Fibroblast of skin of scalp (primary cell): ENCODE data around the gene SLC39A10. TPM values are rescaled to one million over a fixed set of nuclear protein-coding genes. Genes with fewer than 3 reads are reported as not detected.
"Not testable (repeated sequence)": the region's sequence is repeated elsewhere in the genome, so short reads cannot be mapped to it uniquely, and the experiment has no call there.

ENCODE experiments used
- DNase-seq: peaks from one replicate; pipeline ENCODE4 v3.0.0-alpha.2; 2013
- polyA plus RNA-seq, 2 experiments: library from polyadenylated mRNA; unstranded; fragments of 120-200 nt; gene quantifications; one replicate each; pipeline ENCODE4 v1.2.1, GENCODE V29; 2013; ENCODE audit not compliant: insufficient read length in 2 of 2

Gene SLC39A10, protein sequence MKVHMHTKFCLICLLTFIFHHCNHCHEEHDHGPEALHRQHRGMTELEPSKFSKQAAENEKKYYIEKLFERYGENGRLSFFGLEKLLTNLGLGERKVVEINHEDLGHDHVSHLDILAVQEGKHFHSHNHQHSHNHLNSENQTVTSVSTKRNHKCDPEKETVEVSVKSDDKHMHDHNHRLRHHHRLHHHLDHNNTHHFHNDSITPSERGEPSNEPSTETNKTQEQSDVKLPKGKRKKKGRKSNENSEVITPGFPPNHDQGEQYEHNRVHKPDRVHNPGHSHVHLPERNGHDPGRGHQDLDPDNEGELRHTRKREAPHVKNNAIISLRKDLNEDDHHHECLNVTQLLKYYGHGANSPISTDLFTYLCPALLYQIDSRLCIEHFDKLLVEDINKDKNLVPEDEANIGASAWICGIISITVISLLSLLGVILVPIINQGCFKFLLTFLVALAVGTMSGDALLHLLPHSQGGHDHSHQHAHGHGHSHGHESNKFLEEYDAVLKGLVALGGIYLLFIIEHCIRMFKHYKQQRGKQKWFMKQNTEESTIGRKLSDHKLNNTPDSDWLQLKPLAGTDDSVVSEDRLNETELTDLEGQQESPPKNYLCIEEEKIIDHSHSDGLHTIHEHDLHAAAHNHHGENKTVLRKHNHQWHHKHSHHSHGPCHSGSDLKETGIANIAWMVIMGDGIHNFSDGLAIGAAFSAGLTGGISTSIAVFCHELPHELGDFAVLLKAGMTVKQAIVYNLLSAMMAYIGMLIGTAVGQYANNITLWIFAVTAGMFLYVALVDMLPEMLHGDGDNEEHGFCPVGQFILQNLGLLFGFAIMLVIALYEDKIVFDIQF
- polyA plus RNA-seq (2013, experiment 1 of 2; ENCODE audit: insufficient read length) = 9.8 TPM
- polyA plus RNA-seq (2013, experiment 2 of 2; ENCODE audit: insufficient read length) = 11.4 TPM

DNA sequence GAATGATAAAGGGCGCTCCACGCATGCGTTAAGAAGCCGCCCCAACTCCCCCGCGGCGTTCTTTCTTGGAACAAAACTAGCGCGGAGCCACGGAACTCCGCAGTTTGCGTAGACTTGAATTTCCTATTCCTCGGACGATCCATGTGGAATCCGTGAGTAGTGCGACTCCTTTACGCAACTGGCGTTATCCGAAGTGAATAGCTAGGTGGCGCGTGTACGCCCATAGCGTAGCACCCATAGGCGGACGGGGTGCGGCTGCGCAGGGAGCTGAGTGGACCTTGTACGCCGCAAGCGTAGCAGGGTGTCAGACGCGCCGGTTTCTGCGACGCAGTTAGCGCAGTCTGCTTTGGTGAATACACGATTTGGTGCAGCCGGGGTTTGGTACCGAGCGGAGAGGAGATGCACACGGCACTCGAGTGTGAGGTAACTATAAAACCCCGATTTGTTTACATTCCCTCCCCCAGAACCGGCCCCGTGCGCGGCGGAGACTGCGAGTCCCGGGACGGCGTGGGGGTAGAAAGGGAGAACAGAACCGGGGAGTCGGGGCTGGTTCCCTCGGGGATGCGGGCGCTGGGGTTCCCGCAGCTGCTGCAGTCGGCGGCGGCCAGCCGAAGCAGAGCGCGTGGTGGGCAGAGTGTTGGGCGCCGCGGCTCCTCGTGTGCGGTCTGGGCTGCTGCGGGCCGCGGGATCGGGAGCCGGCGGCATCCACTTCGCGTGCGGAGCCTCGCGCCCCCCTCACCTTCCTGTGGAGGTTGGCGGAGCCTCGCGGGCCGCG lies at the start of gene SLC39A10:
TSS of gene SLC39A10 (plus strand) at position 368 of the 775 bp plus-strand sequence. CDS start 22,817 bp downstream, outside the sequence.
- DNase-seq = peak; percentile 98

DNA sequence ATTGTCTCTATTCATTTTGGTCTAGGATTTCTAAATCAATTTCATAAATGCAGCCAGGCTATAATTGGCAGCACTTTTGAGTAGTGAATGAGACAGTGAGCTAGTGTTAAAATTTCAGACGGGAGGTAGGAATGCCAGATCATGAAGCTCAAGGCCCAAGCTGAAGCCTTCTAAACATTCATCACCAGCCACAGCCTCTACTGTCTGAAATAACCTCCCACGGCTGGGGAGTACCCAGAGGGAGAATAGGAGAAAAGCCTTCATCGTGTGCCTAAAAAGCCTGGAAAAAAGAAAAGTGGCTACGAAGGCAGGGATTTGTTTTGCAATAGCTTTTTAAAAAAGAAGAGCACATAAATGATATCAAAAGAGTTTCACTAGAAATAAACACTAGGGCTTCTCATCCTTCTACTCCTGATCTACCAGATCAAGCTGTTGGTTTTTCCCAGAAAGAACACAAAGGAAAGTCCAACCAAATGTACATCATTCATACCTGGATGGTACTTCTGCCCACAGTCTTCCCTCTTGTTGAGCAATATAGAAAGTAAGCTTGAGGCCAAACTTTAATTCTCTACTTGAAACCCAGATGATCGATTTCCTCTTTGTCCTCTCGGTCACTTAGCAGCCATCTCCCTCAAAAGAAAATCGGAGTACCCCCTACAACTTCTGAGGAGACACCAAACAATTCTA lies 48.1 kb upstream of the SLC39A10 start:
- no peak for DNase-seq

DNA sequence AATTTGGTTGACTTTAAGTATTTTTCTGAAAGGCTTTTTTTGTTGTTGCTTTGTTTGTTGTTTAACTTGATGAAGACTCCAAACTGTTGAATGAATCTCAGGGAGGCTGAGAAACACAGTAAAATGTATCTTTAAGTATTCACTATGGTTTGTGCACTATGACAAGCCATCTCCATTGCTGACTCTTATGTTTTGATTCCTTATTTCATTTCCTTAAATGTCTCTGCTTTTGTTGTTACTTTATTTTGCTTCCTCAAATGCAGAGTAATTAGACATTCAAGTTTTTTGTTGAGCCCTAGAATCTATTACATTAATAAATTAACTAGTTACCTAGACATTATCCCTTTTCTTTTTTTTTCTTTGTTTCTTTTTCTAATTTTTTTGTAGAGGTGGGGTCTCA lies 46.3 kb upstream of the SLC39A10 start:
- DNase-seq = no peak

DNA sequence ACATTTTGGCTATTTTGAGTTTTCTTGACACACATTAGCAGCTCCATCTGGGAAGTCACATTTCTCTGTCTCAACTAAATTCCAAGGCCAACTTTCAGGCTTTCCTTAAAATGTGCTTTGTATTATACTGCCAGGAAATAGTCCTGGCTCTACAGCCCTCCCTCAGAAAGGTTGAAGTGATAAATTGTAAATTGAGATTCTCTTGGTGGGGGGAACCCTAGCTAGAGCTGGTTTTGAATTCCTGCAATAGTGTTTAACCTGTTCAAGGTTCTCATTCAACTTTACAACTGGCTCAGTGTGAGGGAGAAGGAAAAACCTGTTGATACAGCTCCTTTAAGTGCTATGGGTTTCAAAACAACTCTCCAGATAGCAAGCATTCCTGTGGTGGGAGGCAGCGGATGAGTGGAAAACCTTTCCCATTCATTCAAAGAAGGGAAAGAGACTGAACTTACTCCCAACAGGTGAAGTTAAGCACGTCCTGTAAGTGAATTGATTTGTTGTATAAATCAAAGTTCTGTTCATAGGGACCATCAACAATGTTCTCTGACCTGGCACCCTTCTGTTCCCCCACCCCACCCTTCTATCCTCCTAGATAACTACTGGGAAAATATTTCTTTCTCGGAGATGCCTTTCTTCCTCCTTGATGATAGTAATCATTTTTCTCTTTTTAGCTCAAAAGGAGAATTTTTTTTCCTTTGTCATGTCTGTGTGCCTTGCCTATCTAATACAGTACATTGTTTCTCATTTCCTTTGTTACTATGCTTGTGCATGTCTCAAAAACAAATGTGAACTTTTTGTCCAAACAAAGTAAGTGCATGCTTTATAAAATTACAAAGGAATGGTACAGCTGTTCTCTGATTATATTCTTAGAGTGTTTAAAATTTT lies 44.2 kb upstream of the SLC39A10 start:
- DNase-seq = peak; percentile 68

DNA sequence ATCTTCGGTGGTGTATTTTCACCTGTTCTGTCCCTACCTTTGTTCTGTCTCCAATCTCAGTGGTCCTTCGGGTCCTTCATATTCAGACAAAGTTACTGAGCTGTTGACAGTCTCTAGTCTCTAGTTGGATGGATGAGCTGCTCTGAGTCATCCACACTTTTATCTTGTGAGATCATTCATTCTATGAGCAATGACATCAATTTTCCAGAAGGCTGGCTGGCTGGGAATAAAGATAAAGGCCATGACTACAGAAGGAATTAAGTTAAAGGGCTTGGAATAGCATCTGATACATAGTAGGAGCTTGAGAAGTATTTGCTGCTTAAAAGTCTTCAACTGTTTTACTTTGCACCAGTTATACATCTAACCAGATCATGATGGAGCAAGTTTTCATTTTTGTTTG lies 43.1 kb upstream of the SLC39A10 start:
- peak; percentile 92 for DNase-seq

DNA sequence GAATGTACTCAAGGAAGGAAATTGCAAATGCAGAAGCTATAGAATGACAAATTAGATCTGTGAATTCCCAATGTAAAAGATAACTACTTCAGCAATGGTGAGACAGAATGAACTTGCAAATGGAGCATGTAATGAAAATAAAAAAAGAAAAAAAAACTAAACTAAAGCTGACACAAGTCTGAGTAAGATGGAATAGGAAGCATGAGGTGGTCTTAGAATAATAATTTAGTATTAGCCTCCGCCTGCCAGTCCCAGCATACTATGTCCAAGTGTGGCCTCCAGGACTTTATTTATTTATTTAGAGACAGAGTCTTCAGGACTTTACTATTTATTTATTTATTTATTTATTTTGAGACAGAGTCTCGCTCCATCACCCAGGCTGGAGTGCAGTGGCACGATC lies 37.4 kb upstream of the SLC39A10 start:
- DNase-seq = no peak

DNA sequence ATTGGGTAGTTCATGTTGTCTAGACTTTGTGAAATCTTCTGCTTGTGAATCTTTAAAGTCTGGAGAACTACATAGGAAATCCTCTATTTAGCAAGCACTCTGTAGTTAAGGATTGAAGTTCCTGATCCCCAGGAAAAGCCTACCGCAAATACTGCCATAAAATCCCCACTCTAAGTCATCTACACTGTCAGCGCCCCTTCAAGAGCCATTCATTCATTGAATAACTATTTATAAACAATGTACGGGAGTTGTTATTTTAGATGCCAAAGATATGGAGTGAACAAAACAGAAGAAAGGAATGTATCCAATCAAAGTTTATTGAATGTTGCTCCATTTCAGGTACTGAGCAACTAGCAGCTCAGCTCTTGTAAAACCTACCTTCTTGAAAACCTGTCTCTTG lies 36.5 kb upstream of the SLC39A10 start:
- DNase-seq = no peak

DNA sequence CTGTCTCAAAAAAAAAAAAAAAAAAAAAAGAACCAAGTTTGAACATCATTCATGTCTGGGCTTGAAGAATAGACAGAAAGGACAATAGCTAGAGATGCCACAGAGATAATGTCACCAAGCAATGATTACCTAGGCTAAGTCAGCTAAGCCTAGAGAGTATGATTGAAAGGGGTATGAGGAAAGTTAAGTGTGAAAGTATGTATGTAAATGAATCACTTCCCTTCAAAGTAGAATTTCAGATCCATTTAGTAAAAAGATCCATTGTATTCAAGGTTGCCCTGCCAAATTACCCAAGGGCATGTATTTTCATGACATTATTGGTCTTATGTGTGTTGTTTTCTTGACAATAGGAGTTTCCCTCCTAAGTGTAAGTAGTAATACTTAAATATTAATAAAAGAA lies 34.1 kb upstream of the SLC39A10 start:
- DNase-seq = no peak

DNA sequence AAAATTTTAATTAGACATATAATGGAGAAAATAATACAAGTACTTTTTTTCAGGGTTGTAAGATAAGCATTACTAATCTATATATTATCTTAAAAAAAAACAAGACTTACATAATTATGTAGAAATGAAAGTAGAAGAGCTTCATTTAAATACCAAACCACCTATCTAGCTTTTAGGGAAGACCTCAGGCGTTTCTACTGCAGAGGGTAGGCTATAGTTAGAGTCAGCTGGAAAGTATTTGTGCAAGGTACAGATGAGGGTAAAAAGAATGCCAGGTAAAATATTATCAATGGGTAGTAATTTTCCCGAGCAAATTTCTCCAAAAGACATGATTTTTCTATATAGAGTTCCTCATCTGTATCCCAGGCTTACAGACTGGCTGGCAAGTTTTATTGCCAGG lies 30.5 kb upstream of the SLC39A10 start:
- DNase-seq = no peak

DNA sequence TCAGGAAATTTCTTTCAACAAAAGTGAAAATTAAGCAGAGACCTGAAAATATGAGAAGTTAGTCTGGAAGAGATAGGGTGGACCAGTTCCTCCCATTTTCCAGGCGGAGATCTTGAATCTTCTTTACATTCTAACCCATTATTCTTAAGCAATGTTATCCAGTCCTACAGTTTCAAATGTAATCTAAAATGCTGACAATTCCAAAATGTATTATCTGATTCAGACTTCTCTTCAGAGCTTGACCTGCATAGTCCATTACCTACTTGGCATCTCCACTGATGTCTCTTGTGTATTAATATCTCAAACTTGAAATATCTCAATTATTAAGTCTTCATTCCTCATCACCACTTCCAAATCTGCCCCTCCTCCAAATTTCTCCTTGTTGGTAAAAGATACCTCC lies 28.4 kb upstream of the SLC39A10 start:
- no peak for DNase-seq

DNA sequence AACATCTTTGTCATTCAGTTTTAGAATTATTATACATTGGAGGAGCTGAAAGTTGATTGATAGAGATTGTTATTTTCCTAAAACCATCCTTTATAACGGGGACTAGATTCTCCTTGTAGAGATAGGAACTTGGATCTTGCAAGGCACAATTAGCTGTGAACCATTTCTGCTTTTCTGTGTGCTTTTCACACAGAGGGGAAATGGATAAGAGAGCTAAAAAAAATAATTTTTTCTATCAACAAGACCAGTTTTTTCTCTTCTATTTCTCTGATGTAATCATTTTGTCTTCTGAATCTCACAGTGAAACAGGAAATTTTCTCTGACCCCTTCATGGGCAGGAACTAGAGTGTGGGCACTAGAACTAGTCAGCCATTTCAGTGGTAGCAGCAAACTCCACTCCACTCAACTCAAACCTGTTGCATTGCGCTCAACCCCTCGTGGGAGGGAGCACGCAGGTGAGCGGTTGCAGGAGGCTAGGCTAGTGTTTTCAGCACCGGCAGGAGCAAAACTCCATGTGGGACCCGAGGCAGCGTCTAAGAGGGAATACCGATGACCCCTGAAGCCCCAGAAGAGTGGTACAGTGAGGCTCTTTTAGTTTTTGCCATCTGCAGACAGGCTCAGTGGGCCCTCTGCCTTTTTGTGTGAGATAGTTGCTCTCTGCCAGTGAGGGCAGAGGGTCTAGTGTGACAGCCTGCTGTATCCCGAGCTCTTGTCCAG lies 24.0 kb upstream of the SLC39A10 start:
- no peak for DNase-seq

DNA sequence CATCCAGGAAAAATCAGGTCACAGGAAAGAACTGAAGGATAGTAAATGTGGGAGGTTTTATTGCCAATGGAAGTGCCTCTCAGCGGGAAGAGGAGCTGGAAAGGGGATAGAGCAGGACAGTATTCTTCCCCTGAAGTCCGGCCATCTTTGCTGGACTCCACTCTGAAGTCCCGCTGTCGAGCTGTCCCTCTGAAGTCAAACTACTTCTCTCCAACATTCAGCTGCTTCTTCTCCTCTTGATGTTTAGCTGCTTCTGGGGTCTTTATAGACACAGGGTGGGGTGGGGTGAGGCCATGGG lies 23.5 kb upstream of the SLC39A10 start:
- no peak for DNase-seq

DNA sequence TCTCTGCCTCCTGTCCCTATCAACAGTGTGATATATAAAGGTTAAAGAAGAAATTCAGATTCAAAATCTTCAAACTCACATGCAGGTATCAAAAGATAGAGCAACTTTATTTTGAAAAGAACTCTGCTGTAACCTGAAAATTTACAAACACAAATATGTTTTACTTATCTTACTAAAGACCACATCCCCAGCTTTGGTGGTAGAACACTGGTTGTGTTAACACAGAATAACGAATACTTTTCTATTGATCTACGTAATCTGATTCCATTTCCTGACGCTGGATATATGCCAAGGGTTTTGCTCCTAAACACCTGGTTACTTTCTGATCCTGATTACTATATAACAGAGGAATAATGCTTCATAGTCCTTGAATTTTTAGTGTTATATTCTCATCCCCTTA lies 23.1 kb upstream of the SLC39A10 start:
- no peak for DNase-seq

DNA sequence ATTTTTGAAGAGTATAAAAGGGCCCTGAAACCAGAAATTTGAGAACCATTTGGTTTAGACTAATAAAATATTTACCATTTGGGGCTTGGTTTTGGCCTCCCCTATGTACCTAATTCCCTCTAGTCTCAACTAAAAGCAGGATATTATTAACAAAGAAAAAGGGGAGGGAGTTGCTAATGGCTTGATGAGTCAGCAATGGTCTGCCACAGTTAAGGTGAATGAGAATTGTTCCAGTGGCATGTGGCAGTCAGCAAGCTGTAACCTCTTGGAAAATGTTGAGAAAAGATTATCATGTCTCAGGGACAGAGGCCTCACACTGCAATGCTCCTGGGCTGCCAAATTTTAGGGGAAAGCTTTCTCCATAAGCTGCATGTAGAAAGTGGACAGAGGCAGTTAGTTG lies 20.1 kb upstream of the SLC39A10 start:
- no peak for DNase-seq

DNA sequence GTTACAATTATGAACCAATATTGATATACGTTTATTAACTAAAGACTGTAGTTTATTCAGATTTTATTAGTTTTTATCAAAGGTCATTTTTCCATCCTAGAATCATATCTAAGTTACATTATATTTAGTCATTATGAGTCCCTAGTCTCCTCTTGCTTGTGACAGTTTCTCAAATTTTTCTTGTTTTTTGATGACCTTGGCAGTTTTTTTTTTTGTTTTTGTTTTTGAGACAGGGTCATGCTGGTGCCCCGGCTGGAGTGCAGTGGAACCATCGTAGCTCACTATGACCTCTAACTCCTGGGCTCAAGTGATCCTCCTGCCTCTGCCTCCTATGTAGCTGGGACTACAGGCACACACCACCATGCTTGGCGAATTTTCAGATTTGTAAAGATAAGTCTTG lies 18.3 kb upstream of the SLC39A10 start:
- DNase-seq = no peak

DNA sequence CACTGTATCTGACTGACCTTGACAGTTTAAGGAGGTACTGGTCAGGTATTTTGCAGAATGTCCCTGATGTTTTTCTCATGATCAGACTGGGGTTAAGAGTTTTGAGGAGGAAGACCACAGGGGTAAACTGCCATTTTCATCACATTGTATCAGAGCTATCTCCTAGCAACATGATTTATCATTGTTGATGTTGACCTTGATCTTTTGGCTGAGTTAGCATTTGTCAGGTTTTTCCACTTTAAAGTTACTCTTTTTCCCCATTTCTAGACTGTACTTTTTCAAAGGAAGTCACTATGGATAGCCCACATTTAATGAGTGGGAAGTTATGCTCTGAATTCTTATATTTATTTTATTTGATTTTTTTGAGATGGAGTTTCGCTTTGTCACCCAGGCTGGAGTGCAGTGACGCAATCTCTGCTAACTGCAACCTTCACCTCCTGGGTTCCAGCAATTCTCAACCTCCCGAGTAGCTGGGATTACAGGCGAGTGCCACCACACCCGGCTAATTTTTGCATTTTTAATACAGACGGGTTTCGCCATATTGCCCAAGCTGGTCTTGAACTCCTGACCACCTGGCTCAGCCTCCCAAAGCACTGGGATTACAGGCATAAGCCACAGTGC lies 17.7 kb upstream of the SLC39A10 start:
- no peak for DNase-seq

DNA sequence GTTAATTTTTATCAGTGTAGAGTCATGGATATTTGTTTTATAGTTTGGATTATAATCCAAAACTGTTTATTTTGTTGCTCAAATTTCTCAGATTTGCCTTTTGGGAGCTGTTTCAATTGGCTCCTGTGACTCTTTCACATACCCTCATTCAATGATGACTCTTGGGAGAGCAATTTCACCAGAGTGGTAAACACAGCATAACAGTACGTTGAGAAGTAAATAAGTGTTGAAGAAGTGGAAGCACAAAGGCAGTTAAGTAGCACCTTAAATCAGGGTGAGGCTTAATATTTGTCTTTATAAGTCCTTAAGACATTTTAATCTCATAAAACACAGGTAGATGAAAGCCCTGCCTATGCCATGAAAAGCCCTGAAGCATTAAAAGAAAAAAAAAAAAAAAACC lies 17.1 kb upstream of the SLC39A10 start:
- no peak for DNase-seq

DNA sequence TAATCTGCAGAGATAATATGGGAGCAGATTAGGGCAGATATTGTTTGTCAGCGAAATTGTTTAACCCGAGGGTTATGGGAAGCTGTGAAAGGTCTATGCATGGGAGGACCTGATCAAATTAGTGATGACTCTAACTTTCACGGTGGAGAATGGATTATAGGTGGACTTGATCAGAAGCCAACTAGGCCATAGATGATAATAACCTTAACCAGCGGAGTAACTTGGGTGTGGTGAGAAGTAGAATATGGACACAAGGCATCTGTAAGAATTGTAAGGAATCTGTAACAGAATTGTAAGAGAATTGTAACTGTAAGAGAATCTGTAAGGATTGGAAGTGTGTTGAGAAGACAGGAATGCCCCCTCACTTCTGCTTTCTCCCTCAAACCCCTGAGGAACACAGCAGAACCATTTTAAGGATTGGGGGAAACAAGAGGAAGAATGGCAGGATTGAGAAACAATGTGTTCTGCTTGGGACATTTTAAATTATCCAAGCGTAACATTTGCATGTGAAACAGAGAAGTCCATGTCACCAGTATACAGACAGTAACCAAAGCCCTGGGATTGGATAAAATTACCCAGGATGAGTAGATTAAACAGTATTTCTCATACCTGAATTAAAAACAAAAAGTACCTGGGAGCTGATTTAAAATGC lies 14.9 kb upstream of the SLC39A10 start:
- no peak for DNase-seq

DNA sequence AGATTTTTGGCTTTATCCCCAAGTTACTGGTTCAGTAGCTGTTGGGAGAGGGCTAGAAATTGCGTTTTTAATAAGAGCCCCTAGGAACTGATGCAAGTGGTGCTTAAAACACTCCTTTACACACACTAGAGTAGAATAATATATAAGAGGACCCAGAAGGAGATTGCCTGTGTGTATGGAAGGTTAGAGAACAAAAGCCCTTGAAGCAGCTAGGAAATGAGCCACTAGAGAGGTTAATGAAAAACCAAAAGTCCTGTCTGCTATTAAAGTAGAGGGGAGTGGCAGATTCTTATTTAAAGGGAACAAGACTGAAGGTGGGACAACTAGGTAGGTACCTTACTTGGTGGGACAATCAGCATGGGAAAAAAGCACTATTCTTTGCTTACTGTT lies 14.4 kb upstream of the SLC39A10 start:
- DNase-seq = no peak

DNA sequence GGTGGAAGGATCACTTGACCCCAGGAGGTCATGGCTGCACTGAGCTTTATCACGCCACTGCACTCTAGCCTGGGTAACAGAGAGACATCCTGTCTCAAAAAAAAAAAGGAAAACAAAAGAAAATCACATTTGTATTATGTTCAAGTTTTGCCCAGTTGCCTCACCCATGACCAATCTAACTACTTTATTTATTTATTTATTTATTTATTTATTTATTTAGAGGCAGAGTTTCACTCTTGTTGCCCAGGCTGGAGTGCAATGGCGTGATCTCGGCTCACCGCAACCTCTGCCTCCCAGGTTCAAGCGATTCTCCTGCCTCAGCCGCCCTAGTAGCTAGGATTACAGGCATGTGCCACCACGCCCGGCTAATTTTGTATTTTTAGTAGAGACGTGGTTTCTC lies 12.3 kb upstream of the SLC39A10 start:
- not testable (repeated sequence) for DNase-seq
